HepG2 (cell line): ENCODE measurements around the gene GRIK2. TPM values are rescaled to one million over a fixed set of nuclear protein-coding genes. Genes with fewer than 3 reads are reported as not detected.

Source experiments
- ATAC-seq: fragments of 200-7000 bp; cut with Tn5 transposase; 3 replicates; pipeline ENCODE4 v1.9.1; 2020; ENCODE audit warnings: mild to moderate bottlenecking, moderate library complexity
- BruUV-seq: library from RNA; stranded (reverse); fragments of 400-500 nt; replicated peaks from 2 replicates; lab custom pipeline; 2021; lab: Mats Ljungman, UMichigan
- CTCF ChIA-PET: fragments of 300-600 bp; formaldehyde crosslinking; extraction: SDS; loops from one replicate; lab custom pipeline; 2021; ENCODE audit warnings: low total read pairs, inconsistent platforms, low intra/inter-chr PET ratio; lab: Yijun Ruan, JAX
- POLR2A ChIA-PET: fragments of 350-600 bp; sonication (Branson Sonifier 250); formaldehyde crosslinking; loops from one replicate; lab custom pipeline; 2020; ENCODE audit warnings: antibody characterized with exemption, inconsistent platforms; lab: Yijun Ruan, JAX
- DNase-seq: peaks from one replicate; pipeline ENCODE4 v3.0.0-alpha.2; 2015; ENCODE audit warnings: low spot score
- FAIRE-seq: peaks from 3 replicates; lab custom pipeline; 2011; peaks lifted over from hg19 to GRCh38; lab: Jason Lieb, UNC
- H2AFZ ChIP-seq: one replicate; pipeline ENCODE4 v1.6.1; 2011; ENCODE audit warnings: low read length, inconsistent platforms
- H3K27ac ChIP-seq: fragments of 300-600 bp; 3 replicates; pipeline ENCODE4 v1.8.0; 2011; ENCODE audit warnings: mixed run types, mild to moderate bottlenecking, mixed read lengths, low read length, inconsistent platforms; ENCODE audit not compliant: insufficient read depth; ENCODE audit errors: extremely low read length
- H3K27me3 ChIP-seq, 2 experiments: fragments of 200-600 bp in 1 of 2; 2 replicates in 1 of 2; 3 replicates in 1 of 2; pipeline versions ENCODE4 v1.6.0 to v1.8.0; 2011; ENCODE audit warnings: low read length in 2 of 2, mild to moderate bottlenecking in 2 of 2, moderate library complexity in 2 of 2, inconsistent platforms in 1 of 2; ENCODE audit not compliant: insufficient read depth in 2 of 2, control insufficient read depth in 1 of 2
- H3K36me3 ChIP-seq, 2 experiments: fragments of 200-600 bp in 1 of 2; replicated peaks in 1 of 2; 2 replicates in 1 of 2; 3 replicates in 1 of 2; pipeline versions ENCODE4 v1.5.1 to v1.8.0; 2011; ENCODE audit warnings: low read length in 2 of 2, inconsistent platforms in 1 of 2; ENCODE audit not compliant: insufficient read depth in 2 of 2, control insufficient read depth in 1 of 2
- H3K4me1 ChIP-seq: 2 replicates; pipeline ENCODE4 v1.5.1; 2012; ENCODE audit warnings: low read length, inconsistent platforms; ENCODE audit not compliant: insufficient read depth
- H3K4me2 ChIP-seq: 2 replicates; pipeline ENCODE4 v1.6.0; 2011; ENCODE audit warnings: low read depth, low read length, inconsistent platforms
- H3K4me3 ChIP-seq, 3 experiments: fragments of 200-600 bp in 1 of 3; sonication (generic), shearing (Covaris generic) in 1 of 3; replicated peaks in 1 of 3; 2 replicates each; pipeline ENCODE4 v1.5.1; 2011 to 2016; ENCODE audit warnings: low read length in 3 of 3, inconsistent platforms in 2 of 3, low read depth in 2 of 3, mild to moderate bottlenecking in 2 of 3, control low read depth in 1 of 3, mixed read lengths in 1 of 3; ENCODE audit not compliant: insufficient read depth in 1 of 3
- H3K79me2 ChIP-seq: one replicate; pipeline ENCODE4 v1.6.1; 2011; ENCODE audit warnings: low read length, inconsistent platforms; ENCODE audit not compliant: insufficient read depth
- H3K9ac ChIP-seq: 2 replicates; pipeline ENCODE4 v1.6.0; 2011; ENCODE audit warnings: mild to moderate bottlenecking, low read depth, low read length, inconsistent platforms; ENCODE audit not compliant: insufficient read depth
- H3K9me3 ChIP-seq: 2 replicates; pipeline ENCODE4 v1.5.1; 2012; ENCODE audit warnings: mild to moderate bottlenecking, low read length
- H4K20me1 ChIP-seq: 2 replicates; pipeline ENCODE4 v1.6.0; 2011; ENCODE audit warnings: inconsistent platforms, mild to moderate bottlenecking, low read length, moderate library complexity; ENCODE audit not compliant: insufficient read depth
- MAFK ChIP-seq, 2 experiments: IDR thresholded peaks in 1 of 2; conservative IDR thresholded peaks in 1 of 2; 2 replicates each; pipeline ENCODE4 v1.6.1; 2011; ENCODE audit warnings: improper control_type of control experiment in 2 of 2, low read length in 2 of 2
- SMC3 ChIP-seq: IDR thresholded peaks from 2 replicates; pipeline ENCODE4 v1.6.1; 2011; ENCODE audit warnings: low read length, improper control_type of control experiment
- ZNF468 ChIP-seq: sonication (generic); formaldehyde crosslinking; IDR thresholded peaks from 2 replicates; pipeline ENCODE4 v1.8.0; 2022; ENCODE audit warnings: mild to moderate bottlenecking, moderate library complexity, missing genetic modification reagents
- ZUFSP ChIP-seq: sonication (generic); formaldehyde crosslinking; IDR thresholded peaks from 2 replicates; pipeline ENCODE4 v1.9.0; 2021; ENCODE audit warnings: missing genetic modification reagents, mild to moderate bottlenecking, borderline replicate concordance
- WGBS: methylation state at CpG from one replicate; pipeline ENCODE4 v1.1.6; 2017; ENCODE audit warnings: low lambda C conversion rate; 5-methylcytosine and 5-hydroxymethylcytosine counted together
- in situ Hi-C: cut with HindIII; loops from 2 replicates; pipeline ENCODE4 v1.10.0; 2017; ENCODE audit warnings: low pct_unique_long_range_greater_than_20kb; ENCODE audit not compliant: extremely low pct_ligation_motif_present
- intact Hi-C: fragments of 100-400 bp; cut with micrococcal nuclease; formaldehyde crosslinking; loops from one replicate; pipeline ENCODE4 v1.10.0; 2022; ENCODE audit not compliant: unreplicated experiment
- polyA plus RNA-seq, 8 experiments: library from polyadenylated mRNA; depleted of rRNA in 3 of 8; stranded (reverse) in 7 of 8; unstranded in 1 of 8; fragments of >200 nt; fragmentation: Illumina TruSeq in 4 of 8; extraction: Trizol in 4 of 8; gene quantifications; 2 replicates each; pipeline versions ENCODE4 v1.2.1 to v1.2.3, GENCODE V29; 2011 to 2016; ENCODE audit warnings: low read depth in 4 of 8, missing spikeins in 1 of 8, mixed read lengths in 1 of 8; ENCODE audit not compliant: insufficient read depth in 1 of 8
- total RNA-seq, 5 experiments: library from RNA; depleted of rRNA; stranded (reverse); fragments of >200 nt; fragmentation: Illumina TruSeq; extraction: Trizol; gene quantifications; 2 replicates each; pipeline ENCODE4 v1.2.3, GENCODE V29; 2016; ENCODE audit warnings: low read depth in 1 of 5

Gene GRIK2
- total and polyA plus RNA-seq, 2 of the 13 experiments (the other 11 are each of a cell fraction or from before 2014, with no cell fraction given), result not detected

GRCh38 chr6:101878554-101879276, 485.2 kb downstream of the GRIK2 start (continued):
- TF ChIP-seq ZUFSP (no peak), ZNF468 (CRISPR knock-in tag) (no peak)

- no peaks in the 10 kb centered on the region for H4K20me1 ChIP-seq
- CTCF ChIA-PET, result no interaction called here
- in situ Hi-C loops, result no loop called here
- TF ChIP-seq SMC3, result no peak
- peak in 1 of 2 experiments; percentile 26; a peak in 1 of 4 replicates for TF ChIP-seq MAFK (conservative IDR thresholded peaks at IDR 0.05 in 1 of 2, IDR thresholded peaks at IDR 0.05 in 1 of 2; ENCODE audit: low read length in 2 of 2)
- TF ChIP-seq, all 625 proteins: peak for 1
- POLR2A ChIA-PET, result no interaction called here
- H3K9ac ChIP-seq, result no peak overlapping the region
- no peak overlapping the region for H3K4me3 ChIP-seq
- no TSS peak for BruUV-seq
- no peaks in the 10 kb centered on the region for H3K4me1 ChIP-seq
- 0% methylated on average over 4 of the region's 4 CpGs for WGBS
- no peak overlapping the region for H3K4me2 ChIP-seq
- no peak overlapping the region for H3K27ac ChIP-seq
- FAIRE-seq, result no peak
- H3K9me3 ChIP-seq, result no peaks in the 10 kb centered on the region
- no peaks in the 10 kb centered on the region for H3K36me3 ChIP-seq
- intact Hi-C loops, result no loop called here
- no peak for ATAC-seq
- H3K79me2 ChIP-seq, result no peaks in the 10 kb centered on the region
- DNase-seq, result no peak
- H2AFZ ChIP-seq, result no peak overlapping the region
- H3K27me3 ChIP-seq, result no peaks in the 10 kb centered on the region
Measured at GRCh38 chr6:101879782-101880181, 486.3 kb downstream of the GRIK2 start.
